Mesenchymal stem cell (in vitro differentiated cells and primary cell): ENCODE data around the gene ZMYM5.
"Not testable (repeated sequence)": the region's sequence is repeated elsewhere in the genome, so short reads cannot be mapped to it uniquely, and the experiment has no call there.

ENCODE experiments used
- DNase-seq: peaks from one replicate; pipeline ENCODE4 v3.0.0-alpha.2; 2013
- H2AFZ ChIP-seq: one replicate; pipeline ENCODE4 v1.6.1; 2013; ENCODE audit warnings: low read depth, mild to moderate bottlenecking, control low read depth, inconsistent platforms, low read length, moderate library complexity
- H2AK5ac ChIP-seq: 2 replicates; pipeline ENCODE4 v1.6.1; 2013; ENCODE audit warnings: low read length, moderate library complexity, mild to moderate bottlenecking, inconsistent platforms; ENCODE audit not compliant: severe bottlenecking
- H2BK120ac ChIP-seq: one replicate; pipeline ENCODE4 v1.6.1; 2013; ENCODE audit warnings: low read depth, mild to moderate bottlenecking, inconsistent platforms, low read length, moderate library complexity
- H2BK12ac ChIP-seq, 2 experiments: one replicate each; pipeline ENCODE4 v1.6.1; 2013; ENCODE audit warnings: inconsistent platforms in 2 of 2, low read length in 2 of 2, mild to moderate bottlenecking in 2 of 2, moderate library complexity in 2 of 2, control low read depth in 1 of 2
- H2BK15ac ChIP-seq: one replicate; pipeline ENCODE4 v1.6.1; 2013; ENCODE audit warnings: mild to moderate bottlenecking, low read depth, inconsistent platforms; ENCODE audit not compliant: poor library complexity, severe bottlenecking
- H2BK5ac ChIP-seq: 2 replicates; pipeline ENCODE4 v1.6.1; 2013; ENCODE audit warnings: low read depth, mild to moderate bottlenecking, low read length, control low read depth, inconsistent platforms; ENCODE audit not compliant: poor library complexity, severe bottlenecking
- H3K14ac ChIP-seq, 2 experiments: one replicate each; pipeline ENCODE4 v1.6.1; 2013; ENCODE audit warnings: inconsistent platforms in 2 of 2, low read length in 2 of 2, control low read depth in 1 of 2, mild to moderate bottlenecking in 1 of 2, moderate library complexity in 1 of 2
- H3K18ac ChIP-seq, 2 experiments: one replicate each; pipeline ENCODE4 v1.6.1; 2013; ENCODE audit warnings: inconsistent platforms in 2 of 2, low read length in 2 of 2, control low read depth in 1 of 2, low read depth in 1 of 2, mild to moderate bottlenecking in 1 of 2
- H3K23ac ChIP-seq, 2 experiments: one replicate each; pipeline ENCODE4 v1.6.1; 2013; ENCODE audit warnings: inconsistent platforms in 2 of 2, low read length in 2 of 2, mild to moderate bottlenecking in 2 of 2, moderate library complexity in 2 of 2, control low read depth in 1 of 2
- H3K27ac ChIP-seq: 2 replicates; pipeline ENCODE4 v1.5.1; 2013; ENCODE audit warnings: mild to moderate bottlenecking, moderate library complexity, low read length, control low read depth, inconsistent platforms; ENCODE audit not compliant: poor library complexity, severe bottlenecking
- H3K27me3 ChIP-seq, 2 experiments: 2 replicates each; pipeline versions ENCODE4 v1.6.1 to v1.7.0; 2013; ENCODE audit warnings: low read length in 2 of 2, mild to moderate bottlenecking in 2 of 2, moderate library complexity in 2 of 2, control low read depth in 1 of 2, inconsistent platforms in 1 of 2; ENCODE audit not compliant: control insufficient read depth in 1 of 2, insufficient read depth in 1 of 2
- H3K36me3 ChIP-seq, 2 experiments: 2 replicates each; pipeline versions ENCODE4 v1.6.1 to v1.7.0; 2013; ENCODE audit warnings: low read length in 2 of 2, control low read depth in 1 of 2, inconsistent platforms in 1 of 2, low read depth in 1 of 2, mild to moderate bottlenecking in 1 of 2; ENCODE audit not compliant: insufficient read depth in 2 of 2, control insufficient read depth in 1 of 2
- H3K4ac ChIP-seq, 2 experiments: one replicate each; pipeline ENCODE4 v1.6.1; 2013; ENCODE audit warnings: inconsistent platforms in 2 of 2, low read length in 2 of 2, mild to moderate bottlenecking in 2 of 2, moderate library complexity in 2 of 2, control low read depth in 1 of 2, low read depth in 1 of 2
- H3K4me1 ChIP-seq: 2 replicates; pipeline ENCODE4 v1.6.1; 2013; ENCODE audit warnings: low read depth, low read length, control low read depth; ENCODE audit not compliant: control insufficient read depth, insufficient read depth
- H3K4me2 ChIP-seq: 2 replicates; pipeline ENCODE4 v1.6.1; 2013; ENCODE audit warnings: low read length, mild to moderate bottlenecking, inconsistent platforms; ENCODE audit not compliant: poor library complexity, severe bottlenecking
- H3K4me3 ChIP-seq, 2 experiments: 2 replicates each; pipeline versions ENCODE4 v1.5.1 to v1.7.0; 2013; ENCODE audit warnings: low read length in 2 of 2, mild to moderate bottlenecking in 2 of 2, control low read depth in 1 of 2, low read depth in 1 of 2; ENCODE audit not compliant: insufficient read depth in 1 of 2
- H3K79me1 ChIP-seq: replicated peaks from 2 replicates; pipeline ENCODE4 v1.6.1; 2013; ENCODE audit warnings: mild to moderate bottlenecking, control low read depth, low read length, inconsistent platforms; ENCODE audit not compliant: poor library complexity, severe bottlenecking
- H3K9ac ChIP-seq: 2 replicates; pipeline ENCODE4 v1.7.0; 2013; ENCODE audit warnings: mild to moderate bottlenecking, low read length, moderate library complexity
- H3K9me3 ChIP-seq: 2 replicates; pipeline ENCODE4 v1.7.0; 2013; ENCODE audit warnings: mild to moderate bottlenecking, low read length; ENCODE audit not compliant: control insufficient read depth
- H4K8ac ChIP-seq: one replicate; pipeline ENCODE4 v1.6.1; 2013; ENCODE audit warnings: inconsistent platforms, mild to moderate bottlenecking, low read length, moderate library complexity
- H4K91ac ChIP-seq: one replicate; pipeline ENCODE4 v1.6.1; 2013; ENCODE audit warnings: mild to moderate bottlenecking, low read length, inconsistent platforms
- whole genome bisulfite sequencing: methylation state at CpG from one replicate; pipeline ENCODE4 v1.1.7; 2013; ENCODE audit warnings: mixed read lengths; 5-methylcytosine and 5-hydroxymethylcytosine counted together

ZMYM5 gene

GRCh38 chr13:19780753-19781418, 82.6 kb downstream of the ZMYM5 start:
- H3K4ac ChIP-seq, H2BK5ac ChIP-seq, H2BK120ac ChIP-seq, H2BK15ac ChIP-seq, H2AFZ ChIP-seq, H3K27me3 ChIP-seq, H2AK5ac ChIP-seq, H4K91ac ChIP-seq, H3K27ac ChIP-seq, H3K23ac ChIP-seq, H3K18ac ChIP-seq, H2BK12ac ChIP-seq, H3K9me3 ChIP-seq, H3K14ac ChIP-seq, H3K79me1 ChIP-seq, H3K4me1 ChIP-seq, DNase-seq: not testable (repeated sequence)
- H3K36me3 ChIP-seq = peaks cover 0 to 18% of the 10 kb centered on the region in 2 experiments
- WGBS = 96% methylated on average over 18 of the region's 22 CpGs
- H3K4me2 ChIP-seq = peak overlapping the region; percentile 65
- H3K4me3 ChIP-seq = peak overlapping the region; percentile 37 to 99
- peak overlapping the region; percentile 95 for H3K9ac ChIP-seq
- peak overlapping the region; percentile 28 for H4K8ac ChIP-seq
